NCI-H226 (cell line): ENCODE data around the gene NXT1.

Experiments
- DNase-seq: peaks from one replicate; pipeline ENCODE4 v3.0.0-alpha.2; 2015

NXT1 gene

GRCh38 chr20:23361476-23362391, 11.1 kb downstream of the NXT1 start, which contains the start of gene GZF1:
Gene GZF1 (plus strand): TSS chr20:23362182. CDS start chr20:23364384, 2,202 bp downstream.
- DNase-seq: peak; percentile 93

- DNase-seq: no peak
Measured at GRCh38 chr20:23362392-23363256, 12.0 kb downstream of the NXT1 start.

GRCh38 chr20:23363257-23363649, 12.7 kb downstream of the NXT1 start:
- no peak for DNase-seq

- DNase-seq: no peak
Measured at GRCh38 chr20:23365390-23366165, 15.0 kb downstream of the NXT1 start.

GRCh38 chr20:23366384-23366783, 15.8 kb downstream of the NXT1 start:
- no peak for DNase-seq

- no peak for DNase-seq
Measured at GRCh38 chr20:23367770-23368169, 17.2 kb downstream of the NXT1 start.

GRCh38 chr20:23368316-23369071, 17.9 kb downstream of the NXT1 start:
- no peak for DNase-seq

- no peak for DNase-seq
Measured at GRCh38 chr20:23369072-23369823, 18.7 kb downstream of the NXT1 start.

- no peak for DNase-seq
Measured at GRCh38 chr20:23370274-23370673, 19.7 kb downstream of the NXT1 start.

GRCh38 chr20:23370873-23371272, 20.3 kb downstream of the NXT1 start:
- DNase-seq: no peak

- DNase-seq: no peak
Measured at GRCh38 chr20:23371496-23371895, 20.9 kb downstream of the NXT1 start.

- DNase-seq: no peak
Measured at GRCh38 chr20:23374441-23374840, 23.9 kb downstream of the NXT1 start.

GRCh38 chr20:23375827-23376226, 25.2 kb downstream of the NXT1 start:
- DNase-seq: no peak

- DNase-seq: no peak
Measured at GRCh38 chr20:23379772-23380171, 29.2 kb downstream of the NXT1 start.

- no peak for DNase-seq
Measured at GRCh38 chr20:23381876-23382275, 31.3 kb downstream of the NXT1 start.

- DNase-seq: no peak
Measured at GRCh38 chr20:23386304-23387117, 35.9 kb downstream of the NXT1 start.

- DNase-seq: no peak
Measured at GRCh38 chr20:23387118-23387443, 36.5 kb downstream of the NXT1 start.

- no peak for DNase-seq
Measured at GRCh38 chr20:23390091-23390774, 39.6 kb downstream of the NXT1 start.

- DNase-seq: no peak
Measured at GRCh38 chr20:23391707-23392310, 41.2 kb downstream of the NXT1 start.
